Mesenchymal stem cell (in vitro differentiated cells and primary cell): ENCODE data around the gene EMX2.

ENCODE experiments used
- DNase-seq: peaks from one replicate; pipeline ENCODE4 v3.0.0-alpha.2; 2013
- H2AFZ ChIP-seq: one replicate; pipeline ENCODE4 v1.6.1; 2013; ENCODE audit warnings: low read depth, mild to moderate bottlenecking, control low read depth, inconsistent platforms, low read length, moderate library complexity
- H2AK5ac ChIP-seq: 2 replicates; pipeline ENCODE4 v1.6.1; 2013; ENCODE audit warnings: low read length, moderate library complexity, mild to moderate bottlenecking, inconsistent platforms; ENCODE audit not compliant: severe bottlenecking
- H2BK120ac ChIP-seq: one replicate; pipeline ENCODE4 v1.6.1; 2013; ENCODE audit warnings: low read depth, mild to moderate bottlenecking, inconsistent platforms, low read length, moderate library complexity
- H2BK12ac ChIP-seq, 2 experiments: one replicate each; pipeline ENCODE4 v1.6.1; 2013; ENCODE audit warnings: inconsistent platforms in 2 of 2, low read length in 2 of 2, mild to moderate bottlenecking in 2 of 2, moderate library complexity in 2 of 2, control low read depth in 1 of 2
- H2BK15ac ChIP-seq: one replicate; pipeline ENCODE4 v1.6.1; 2013; ENCODE audit warnings: mild to moderate bottlenecking, low read depth, inconsistent platforms; ENCODE audit not compliant: poor library complexity, severe bottlenecking
- H2BK5ac ChIP-seq: 2 replicates; pipeline ENCODE4 v1.6.1; 2013; ENCODE audit warnings: low read depth, mild to moderate bottlenecking, low read length, control low read depth, inconsistent platforms; ENCODE audit not compliant: poor library complexity, severe bottlenecking
- H3K14ac ChIP-seq, 2 experiments: one replicate each; pipeline ENCODE4 v1.6.1; 2013; ENCODE audit warnings: inconsistent platforms in 2 of 2, low read length in 2 of 2, control low read depth in 1 of 2, mild to moderate bottlenecking in 1 of 2, moderate library complexity in 1 of 2
- H3K18ac ChIP-seq, 2 experiments: one replicate each; pipeline ENCODE4 v1.6.1; 2013; ENCODE audit warnings: inconsistent platforms in 2 of 2, low read length in 2 of 2, control low read depth in 1 of 2, low read depth in 1 of 2, mild to moderate bottlenecking in 1 of 2
- H3K23ac ChIP-seq, 2 experiments: one replicate each; pipeline ENCODE4 v1.6.1; 2013; ENCODE audit warnings: inconsistent platforms in 2 of 2, low read length in 2 of 2, mild to moderate bottlenecking in 2 of 2, moderate library complexity in 2 of 2, control low read depth in 1 of 2
- H3K27ac ChIP-seq: 2 replicates; pipeline ENCODE4 v1.5.1; 2013; ENCODE audit warnings: mild to moderate bottlenecking, moderate library complexity, low read length, control low read depth, inconsistent platforms; ENCODE audit not compliant: poor library complexity, severe bottlenecking
- H3K27me3 ChIP-seq, 2 experiments: 2 replicates each; pipeline versions ENCODE4 v1.6.1 to v1.7.0; 2013; ENCODE audit warnings: low read length in 2 of 2, mild to moderate bottlenecking in 2 of 2, moderate library complexity in 2 of 2, control low read depth in 1 of 2, inconsistent platforms in 1 of 2; ENCODE audit not compliant: control insufficient read depth in 1 of 2, insufficient read depth in 1 of 2
- H3K36me3 ChIP-seq, 2 experiments: 2 replicates each; pipeline versions ENCODE4 v1.6.1 to v1.7.0; 2013; ENCODE audit warnings: low read length in 2 of 2, control low read depth in 1 of 2, inconsistent platforms in 1 of 2, low read depth in 1 of 2, mild to moderate bottlenecking in 1 of 2; ENCODE audit not compliant: insufficient read depth in 2 of 2, control insufficient read depth in 1 of 2
- H3K4ac ChIP-seq, 2 experiments: one replicate each; pipeline ENCODE4 v1.6.1; 2013; ENCODE audit warnings: inconsistent platforms in 2 of 2, low read length in 2 of 2, mild to moderate bottlenecking in 2 of 2, moderate library complexity in 2 of 2, control low read depth in 1 of 2, low read depth in 1 of 2
- H3K4me1 ChIP-seq: 2 replicates; pipeline ENCODE4 v1.6.1; 2013; ENCODE audit warnings: low read depth, low read length, control low read depth; ENCODE audit not compliant: control insufficient read depth, insufficient read depth
- H3K4me2 ChIP-seq: 2 replicates; pipeline ENCODE4 v1.6.1; 2013; ENCODE audit warnings: low read length, mild to moderate bottlenecking, inconsistent platforms; ENCODE audit not compliant: poor library complexity, severe bottlenecking
- H3K4me3 ChIP-seq, 2 experiments: 2 replicates each; pipeline versions ENCODE4 v1.5.1 to v1.7.0; 2013; ENCODE audit warnings: low read length in 2 of 2, mild to moderate bottlenecking in 2 of 2, control low read depth in 1 of 2, low read depth in 1 of 2; ENCODE audit not compliant: insufficient read depth in 1 of 2
- H3K79me1 ChIP-seq: replicated peaks from 2 replicates; pipeline ENCODE4 v1.6.1; 2013; ENCODE audit warnings: mild to moderate bottlenecking, control low read depth, low read length, inconsistent platforms; ENCODE audit not compliant: poor library complexity, severe bottlenecking
- H3K9ac ChIP-seq: 2 replicates; pipeline ENCODE4 v1.7.0; 2013; ENCODE audit warnings: mild to moderate bottlenecking, low read length, moderate library complexity
- H3K9me3 ChIP-seq: 2 replicates; pipeline ENCODE4 v1.7.0; 2013; ENCODE audit warnings: mild to moderate bottlenecking, low read length; ENCODE audit not compliant: control insufficient read depth
- H4K8ac ChIP-seq: one replicate; pipeline ENCODE4 v1.6.1; 2013; ENCODE audit warnings: inconsistent platforms, mild to moderate bottlenecking, low read length, moderate library complexity
- H4K91ac ChIP-seq: one replicate; pipeline ENCODE4 v1.6.1; 2013; ENCODE audit warnings: mild to moderate bottlenecking, low read length, inconsistent platforms
- WGBS: methylation state at CpG from one replicate; pipeline ENCODE4 v1.1.7; 2013; ENCODE audit warnings: mixed read lengths; 5-methylcytosine and 5-hydroxymethylcytosine counted together

Gene EMX2

GRCh38 chr10:117499248-117500105 lies 43.1 kb upstream of the EMX2 start:
- no peak overlapping the region for H2BK12ac ChIP-seq
- H3K4me3 ChIP-seq: no peak overlapping the region
- no peak overlapping the region for H2AK5ac ChIP-seq

GRCh38 chr10:117500456-117500855 lies 42.1 kb upstream of the EMX2 start:
- Histone ChIP-seq H3K27ac (no peak overlapping the region), H3K4me2 (no peak overlapping the region), H3K4ac (no peak overlapping the region), H3K4me1 (no peaks in the 10 kb centered on the region), H4K91ac (no peak overlapping the region), H3K23ac (no peak overlapping the region), H3K18ac (no peak overlapping the region), H3K14ac (no peak overlapping the region), H2AFZ (no peak overlapping the region), H2AK5ac (no peak overlapping the region), H2BK120ac (no peak overlapping the region), H3K36me3 (no peaks in the 10 kb centered on the region), H3K27me3 (peaks cover 0 to 51% of the 10 kb centered on the region in 2 experiments), H2BK15ac (no peak overlapping the region), H3K9me3 (no peaks in the 10 kb centered on the region), H4K8ac (no peak overlapping the region), H3K79me1 (no peaks in the 10 kb centered on the region), H3K4me3 (no peak overlapping the region), H2BK5ac (no peak overlapping the region), H3K9ac (no peak overlapping the region), H2BK12ac (no peak overlapping the region)
- no peak for DNase-seq
- 83% methylated on average over 5 of the region's 5 CpGs for WGBS

More at GRCh38 chr10:117499248-117500105, 43.1 kb upstream of the EMX2 start:
- H4K91ac ChIP-seq: no peak overlapping the region
- H2BK15ac ChIP-seq: no peak overlapping the region
- no peak overlapping the region for H3K14ac ChIP-seq
- no peak overlapping the region for H4K8ac ChIP-seq
- H2BK120ac ChIP-seq: no peak overlapping the region
- no peak overlapping the region for H2BK5ac ChIP-seq
- DNase-seq: no peak
- H3K27ac ChIP-seq: no peak overlapping the region
- H3K23ac ChIP-seq: no peak overlapping the region
- no peaks in the 10 kb centered on the region for H3K79me1 ChIP-seq
- H3K9me3 ChIP-seq: peaks cover 7% of the 10 kb centered on the region
- no peaks in the 10 kb centered on the region for H3K4me1 ChIP-seq
- H3K27me3 ChIP-seq: peaks cover 0 to 43% of the 10 kb centered on the region in 2 experiments
- no peak overlapping the region for H3K4me2 ChIP-seq
- H3K4ac ChIP-seq: no peak overlapping the region
- H2AFZ ChIP-seq: no peak overlapping the region
- H3K9ac ChIP-seq: no peak overlapping the region
- 80% methylated on average over 10 of the region's 12 CpGs for WGBS
- no peak overlapping the region for H3K18ac ChIP-seq
- H3K36me3 ChIP-seq: no peaks in the 10 kb centered on the region

DNA sequence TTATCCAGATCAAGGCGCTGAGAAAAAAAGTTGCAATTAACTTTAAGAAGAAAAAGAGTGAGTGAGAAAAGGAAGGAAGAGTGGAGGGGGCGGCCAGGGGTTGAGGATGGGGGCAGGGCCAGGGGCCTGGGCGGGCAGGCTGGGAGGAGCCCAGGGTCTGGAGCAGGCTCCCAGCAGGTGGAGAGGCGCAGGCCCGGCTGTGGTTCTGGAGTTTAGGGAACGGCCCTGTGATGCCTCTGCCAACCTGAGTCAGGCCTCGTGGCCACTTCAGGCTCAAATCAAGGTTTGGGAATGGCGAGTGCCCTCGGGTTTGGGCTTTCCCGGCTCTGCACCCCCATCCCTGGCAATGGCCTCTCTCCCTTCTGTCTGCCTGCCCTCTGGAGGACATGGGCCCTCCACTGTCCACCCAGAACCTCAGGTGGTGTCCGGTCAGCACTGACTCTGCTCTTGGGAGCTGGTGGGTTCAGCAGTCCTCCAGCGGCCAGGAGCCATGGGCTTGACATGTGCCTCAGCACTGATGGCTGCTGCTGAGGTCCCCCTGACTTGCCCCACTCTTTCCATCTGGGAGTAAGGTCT lies 41.0 kb upstream of the EMX2 start:
- Histone ChIP-seq H2AFZ (no peak overlapping the region), H2AK5ac (no peak overlapping the region), H3K79me1 (no peaks in the 10 kb centered on the region), H3K14ac (no peak overlapping the region), H2BK15ac (no peak overlapping the region), H3K4ac (no peak overlapping the region), H4K8ac (no peak overlapping the region), H3K4me2 (no peak overlapping the region), H3K27ac (no peak overlapping the region), H3K23ac (no peak overlapping the region), H3K4me3 (no peak overlapping the region), H2BK120ac (no peak overlapping the region), H3K36me3 (no peaks in the 10 kb centered on the region), H2BK12ac (no peak overlapping the region), H3K9me3 (no peaks in the 10 kb centered on the region), H3K9ac (no peak overlapping the region), H4K91ac (no peak overlapping the region), H2BK5ac (no peak overlapping the region), H3K4me1 (no peaks in the 10 kb centered on the region), H3K27me3 (peaks cover 0 to 59% of the 10 kb centered on the region in 2 experiments), H3K18ac (no peak overlapping the region)
- no peak for DNase-seq
- WGBS: 71% methylated on average over 12 of the region's 12 CpGs

DNA sequence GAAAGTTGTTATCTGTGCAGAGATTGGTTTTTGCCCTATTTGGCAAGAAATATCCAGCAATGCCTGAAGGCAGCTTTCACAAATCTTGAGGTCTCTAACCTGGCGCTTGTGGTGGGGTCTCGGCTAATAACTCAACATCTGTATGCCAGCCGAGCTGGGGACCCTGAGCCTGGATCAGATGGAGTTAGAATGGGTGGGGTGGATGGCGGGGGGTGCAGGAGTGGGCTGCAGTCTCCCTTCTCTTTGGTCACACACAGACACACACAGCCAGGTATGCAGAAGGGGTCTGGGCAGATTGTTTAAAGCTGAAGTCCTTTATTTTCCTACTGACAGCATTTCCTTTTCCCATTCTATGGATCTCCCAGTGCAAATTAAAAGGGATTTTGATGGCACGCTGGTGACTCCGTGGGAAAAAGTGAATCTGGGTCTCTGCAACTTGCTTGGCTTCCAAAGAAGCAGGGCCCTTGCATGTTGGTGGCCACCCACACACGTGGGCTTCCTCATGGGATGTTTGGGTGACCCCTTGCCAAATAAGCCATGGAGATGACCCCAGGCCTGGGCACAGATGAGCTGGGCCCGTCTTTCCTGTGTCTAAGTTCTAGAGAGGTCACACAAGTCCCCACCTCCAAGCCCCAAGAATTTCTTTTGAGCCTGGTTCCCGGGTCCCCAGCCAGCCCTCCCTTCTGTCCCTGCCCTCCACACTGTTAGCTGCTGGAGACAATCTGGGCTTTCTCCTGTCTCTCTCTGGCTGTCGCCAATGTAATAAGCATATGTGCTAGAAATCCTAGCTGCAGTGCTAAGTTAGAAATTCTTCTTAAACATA lies 39.9 kb upstream of the EMX2 start:
- Histone ChIP-seq H3K14ac (no peak overlapping the region), H3K4me2 (no peak overlapping the region), H4K91ac (no peak overlapping the region), H3K18ac (no peak overlapping the region), H3K9me3 (no peaks in the 10 kb centered on the region), H2BK12ac (no peak overlapping the region), H2BK120ac (no peak overlapping the region), H2BK15ac (no peak overlapping the region), H3K9ac (no peak overlapping the region), H3K4me1 (no peaks in the 10 kb centered on the region), H2AFZ (no peak overlapping the region), H3K27ac (no peak overlapping the region), H3K4ac (no peak overlapping the region), H2BK5ac (peak overlapping the region; percentile 25), H2AK5ac (no peak overlapping the region), H3K36me3 (no peaks in the 10 kb centered on the region), H3K79me1 (no peaks in the 10 kb centered on the region), H3K4me3 (no peak overlapping the region), H3K27me3 (peaks cover 0 to 59% of the 10 kb centered on the region in 2 experiments), H3K23ac (no peak overlapping the region), H4K8ac (no peak overlapping the region)
- no peak for DNase-seq
- WGBS: 72% methylated on average over 8 of the region's 10 CpGs
